SK-N-SH treated with all-trans-retinoic acid at 6 μM for 48 hours (cell line): ENCODE data around the gene WNT7A.
"Not testable (repeated sequence)": the region's sequence is repeated elsewhere in the genome, so short reads cannot be mapped to it uniquely, and the experiment has no call there.

Experiments used
- ATAC-seq: fragments of 200-7000 bp; cut with Tn5 transposase; 3 replicates; pipeline ENCODE4 v1.9.1; 2020; ENCODE audit warnings: mild to moderate bottlenecking, moderate library complexity
- ARNTL ChIP-seq: fragments of 450-650 bp; formaldehyde crosslinking; IDR thresholded peaks from 2 replicates; pipeline ENCODE4 v1.5.0; 2020; ENCODE audit warnings: low read depth, mild to moderate bottlenecking, moderate library complexity, borderline replicate concordance
- BACH2 ChIP-seq: fragments of 250-450 bp; sonication (Bioruptor Pico); IDR thresholded peaks from 2 replicates; pipeline ENCODE4 v1.9.0; 2021; ENCODE audit warnings: mild to moderate bottlenecking, borderline replicate concordance
- CSDC2 ChIP-seq: fragments of 250-450 bp; sonication (Bioruptor Pico); IDR thresholded peaks from 2 replicates; pipeline ENCODE4 v1.5.0; 2020; ENCODE audit warnings: mild to moderate bottlenecking, moderate library complexity
- CSRNP3 ChIP-seq: fragments of 250-450 bp; sonication (Bioruptor Pico); IDR thresholded peaks from 2 replicates; pipeline ENCODE4 v1.5.1; 2021; ENCODE audit warnings: mild to moderate bottlenecking, moderate library complexity
- ESRRG ChIP-seq: fragments of 250-450 bp; sonication (Bioruptor Pico); IDR thresholded peaks from 2 replicates; pipeline ENCODE4 v1.6.1; 2021; ENCODE audit warnings: mild to moderate bottlenecking
- ISL1 ChIP-seq: fragments of 250-450 bp; sonication (Bioruptor Pico); IDR thresholded peaks from 2 replicates; pipeline ENCODE4 v2.1.2; 2022; ENCODE audit warnings: mild to moderate bottlenecking, moderate library complexity
- OSR1 ChIP-seq: fragments of 250-450 bp; sonication (Bioruptor Pico); IDR thresholded peaks from 2 replicates; pipeline ENCODE4 v1.8.0; 2022; ENCODE audit warnings: moderate library complexity, mild to moderate bottlenecking, inconsistent platforms
- PATZ1 ChIP-seq: fragments of 250-450 bp; sonication (Bioruptor Pico); IDR thresholded peaks from 2 replicates; pipeline ENCODE4 v1.8.0; 2020; ENCODE audit warnings: mild to moderate bottlenecking, moderate library complexity, borderline replicate concordance
- POU6F1 ChIP-seq: fragments of 250-450 bp; sonication (Bioruptor Pico); IDR thresholded peaks from 2 replicates; pipeline ENCODE4 v1.8.0; 2021; ENCODE audit warnings: low read depth, mild to moderate bottlenecking, moderate library complexity, borderline replicate concordance
- PPARA ChIP-seq: fragments of 250-450 bp; sonication (Bioruptor Pico); IDR thresholded peaks from 2 replicates; pipeline ENCODE4 v1.5.0; 2020; ENCODE audit warnings: mild to moderate bottlenecking, borderline replicate concordance
- RARB ChIP-seq: fragments of 250-450 bp; sonication (Bioruptor Pico); IDR thresholded peaks from 2 replicates; pipeline ENCODE4 v1.8.0; 2021; ENCODE audit warnings: mild to moderate bottlenecking, moderate library complexity
- TCF4 ChIP-seq: fragments of 250-450 bp; sonication (Bioruptor Pico); IDR thresholded peaks from 2 replicates; pipeline ENCODE4 v1.8.0; 2021; ENCODE audit warnings: mild to moderate bottlenecking, moderate library complexity, borderline replicate concordance
- TOX ChIP-seq: fragments of 250-450 bp; sonication (Bioruptor Pico); IDR thresholded peaks from 2 replicates; pipeline ENCODE4 v1.8.0; 2021; ENCODE audit warnings: mild to moderate bottlenecking, moderate library complexity, borderline replicate concordance
- TSHZ2 ChIP-seq: fragments of 250-450 bp; sonication (Bioruptor Pico); IDR thresholded peaks from 2 replicates; pipeline ENCODE4 v1.5.0; 2020; ENCODE audit warnings: mild to moderate bottlenecking, moderate library complexity
- ZC3H10 ChIP-seq: fragments of 250-450 bp; sonication (Bioruptor Pico); IDR thresholded peaks from 2 replicates; pipeline ENCODE4 v1.5.1; 2021; ENCODE audit warnings: mild to moderate bottlenecking, moderate library complexity
- ZFP3 ChIP-seq: fragments of 250-450 bp; sonication (Bioruptor Pico); IDR thresholded peaks from 2 replicates; pipeline ENCODE4 v1.5.0; 2020; ENCODE audit warnings: mild to moderate bottlenecking, moderate library complexity
- ZNF70 ChIP-seq: fragments of 450-650 bp; formaldehyde crosslinking; IDR thresholded peaks from 2 replicates; pipeline ENCODE4 v1.5.0; 2020; ENCODE audit warnings: mild to moderate bottlenecking, moderate library complexity
- ZNF8 ChIP-seq: fragments of 450-650 bp; formaldehyde crosslinking; IDR thresholded peaks from 2 replicates; pipeline ENCODE4 v1.5.0; 2020; ENCODE audit warnings: mild to moderate bottlenecking, moderate library complexity

WNT7A gene

GRCh38 chr3:13860001-13860400 is 19.9 kb downstream of the WNT7A start:
- ATAC-seq = no peak
- TF ChIP-seq POU6F1 (no peak), TOX (CRISPR knock-in tag) (no peak), RARB (no peak), TSHZ2 (no peak), ESRRG (no peak), ZNF8 (CRISPR knock-in tag) (no peak), ARNTL (CRISPR knock-in tag) (no peak), PATZ1 (CRISPR knock-in tag) (no peak), ISL1 (CRISPR knock-in tag) (no peak), TCF4 (CRISPR knock-in tag) (no peak), ZC3H10 (no peak), PPARA (CRISPR knock-in tag) (no peak)

GRCh38 chr3:13858768-13859520 is 20.9 kb downstream of the WNT7A start:
- TF ChIP-seq POU6F1 (no peak), CSDC2 (CRISPR knock-in tag) (no peak), ISL1 (CRISPR knock-in tag) (no peak), ZFP3 (CRISPR knock-in tag) (no peak), ZNF8 (CRISPR knock-in tag) (no peak), OSR1 (no peak), RARB (no peak), CSRNP3 (CRISPR knock-in tag) (no peak), TOX (CRISPR knock-in tag) (no peak), BACH2 (CRISPR knock-in tag) (no peak)
- ATAC-seq = no peak

- ATAC-seq = no peak
- TF ChIP-seq TOX (CRISPR knock-in tag) (no peak), TCF4 (CRISPR knock-in tag) (no peak), ARNTL (CRISPR knock-in tag) (no peak), ZFP3 (CRISPR knock-in tag) (no peak), PATZ1 (CRISPR knock-in tag) (no peak), ZNF8 (CRISPR knock-in tag) (no peak), POU6F1 (no peak), ZNF70 (CRISPR knock-in tag) (no peak)
These were observed 22.0 kb downstream of the WNT7A start for GRCh38 chr3:13857702-13858380.

- ATAC-seq = not testable (repeated sequence)
These were observed 23.2 kb downstream of the WNT7A start for GRCh38 chr3:13856628-13857027.
